RWPE2 (cell line): Measurements from ENCODE around the gene MYO6.
"Not testable (repeated sequence)": the region's sequence is repeated elsewhere in the genome, so short reads cannot be mapped to it uniquely, and the experiment has no call there.

Source experiments
- ATAC-seq: fragments of 200-7000 bp; cut with Tn5 transposase; 3 replicates; pipeline ENCODE4 v1.9.1; 2021; ENCODE audit warnings: low read depth
- DNase-seq: peaks from one replicate; pipeline ENCODE4 v3.0.0-alpha.2; 2020; ENCODE audit warnings: low spot score
- H3K27ac ChIP-seq: fragments of 450-650 bp; 2 replicates; pipeline ENCODE4 v1.5.1; 2017; ENCODE audit warnings: mild to moderate bottlenecking; ENCODE audit not compliant: poor library complexity, severe bottlenecking
- H3K27me3 ChIP-seq: fragments of 250-450 bp; sonication (Bioruptor Pico); 2 replicates; pipeline ENCODE4 v1.5.1; 2021; ENCODE audit warnings: mild to moderate bottlenecking, moderate library complexity; ENCODE audit not compliant: insufficient read depth, poor library complexity, severe bottlenecking
- H3K36me3 ChIP-seq: fragments of 250-450 bp; sonication (Bioruptor Pico); 2 replicates; pipeline ENCODE4 v1.5.1; 2020; ENCODE audit warnings: low read depth, mild to moderate bottlenecking, moderate library complexity
- H3K4me1 ChIP-seq: fragments of 250-450 bp; sonication (Bioruptor Pico); 2 replicates; pipeline ENCODE4 v1.5.1; 2021; ENCODE audit warnings: mild to moderate bottlenecking, moderate library complexity; ENCODE audit not compliant: insufficient read depth, poor library complexity, severe bottlenecking
- H3K4me3 ChIP-seq: fragments of 250-450 bp; sonication (Bioruptor Pico); 2 replicates; pipeline ENCODE4 v1.5.1; 2021; ENCODE audit warnings: mild to moderate bottlenecking, moderate library complexity; ENCODE audit not compliant: severe bottlenecking
- H3K9me3 ChIP-seq: fragments of 250-450 bp; sonication (Bioruptor Pico); 2 replicates; pipeline ENCODE4 v1.5.1; 2021; ENCODE audit warnings: mild to moderate bottlenecking, moderate library complexity; ENCODE audit not compliant: severe bottlenecking
- CTCF ChIP-seq: fragments of 450-650 bp; IDR thresholded peaks from one replicate; pipeline ENCODE4 v1.5.1; 2017; ENCODE audit warnings: mild to moderate bottlenecking, moderate library complexity; ENCODE audit not compliant: poor library complexity, severe bottlenecking

Gene MYO6

GRCh38 chr6:75748743-75749538, at the start of gene MYO6:
MYO6 (plus strand) TSS chr6:75749239; CDS start chr6:75817548, 68,309 bp downstream.
- peak within 1 kb of the TSS; percentile 57 for H3K27ac ChIP-seq
- H3K4me1 ChIP-seq: peaks cover 31% of the 10 kb centered on the region
- DNase-seq (peak; percentile 71), ATAC-seq (peak; percentile 63)
- peaks cover 8% of the 10 kb centered on the region for H3K36me3 ChIP-seq
- no peaks in the 10 kb centered on the region for H3K9me3 ChIP-seq
- no peak for TF ChIP-seq CTCF
- H3K4me3 ChIP-seq: peak within 1 kb of the TSS; percentile 94
- no peaks in the 10 kb centered on the region for H3K27me3 ChIP-seq

- not testable (repeated sequence) for DNase-seq, H3K4me1 ChIP-seq, H3K27me3 ChIP-seq, H3K27ac ChIP-seq, H3K9me3 ChIP-seq, ATAC-seq, H3K4me3 ChIP-seq
- peaks cover 61% of the 10 kb centered on the region for H3K36me3 ChIP-seq
These were observed 40.7 kb upstream of the MYO6 start for GRCh38 chr6:75708334-75708733.

GRCh38 chr6:75711173-75711572, 37.9 kb upstream of the MYO6 start:
- H3K27me3 ChIP-seq: no peaks in the 10 kb centered on the region
- H3K4me1 ChIP-seq: no peaks in the 10 kb centered on the region
- peaks cover 84% of the 10 kb centered on the region for H3K36me3 ChIP-seq
- DNase-seq: no peak
- H3K4me3 ChIP-seq: no peak overlapping the region
- no peaks in the 10 kb centered on the region for H3K9me3 ChIP-seq
- ATAC-seq: no peak
- TF ChIP-seq CTCF: no peak
- H3K27ac ChIP-seq: no peak overlapping the region

- no peak overlapping the region for H3K4me3 ChIP-seq
- no peak overlapping the region for H3K27ac ChIP-seq
- H3K27me3 ChIP-seq: no peaks in the 10 kb centered on the region
- no peaks in the 10 kb centered on the region for H3K4me1 ChIP-seq
- H3K9me3 ChIP-seq: no peaks in the 10 kb centered on the region
- no peak for TF ChIP-seq CTCF
- ATAC-seq: no peak
- H3K36me3 ChIP-seq: peaks cover 36% of the 10 kb centered on the region
- no peak for DNase-seq
These were observed 29.9 kb upstream of the MYO6 start for GRCh38 chr6:75719133-75719532.

GRCh38 chr6:75723382-75723781, 25.7 kb upstream of the MYO6 start:
- DNase-seq (no peak), ATAC-seq (no peak)
- Histone ChIP-seq H3K9me3 (no peaks in the 10 kb centered on the region), H3K36me3 (no peaks in the 10 kb centered on the region), H3K27me3 (no peaks in the 10 kb centered on the region), H3K4me1 (no peaks in the 10 kb centered on the region), H3K27ac (no peak overlapping the region), H3K4me3 (no peak overlapping the region)
- TF ChIP-seq CTCF: no peak
